HCT116 (cell line): ENCODE measurements around the gene RMDN3. TPM values are rescaled to one million over a fixed set of nuclear protein-coding genes. Genes with fewer than 3 reads are reported as not detected.
A peak's percentile ranks its signal among the peaks of the same experiment; 100 is the strongest.

Source experiments
- ATAC-seq: fragments of 200-7000 bp; cut with Tn5 transposase; 2 replicates; pipeline ENCODE4 v1.9.1; 2020; ENCODE audit warnings: mild to moderate bottlenecking, moderate library complexity
- BruUV-seq: library from RNA; stranded (reverse); fragments of 400-500 nt; replicated peaks from 2 replicates; lab custom pipeline; 2021; lab: Mats Ljungman, UMichigan
- CTCF ChIA-PET: fragments of 300-600 bp; sonication (Branson Sonifier 250); formaldehyde crosslinking; loops from one replicate; lab custom pipeline; 2021; ENCODE audit warnings: antibody characterized with exemption; lab: Charles Lee
- POLR2A ChIA-PET: fragments of 300-600, 350-600 bp; sonication (Branson Sonifier 250); formaldehyde crosslinking; loops from one replicate; lab custom pipeline; 2021; ENCODE audit warnings: antibody characterized with exemption; lab: Charles Lee
- RAD21 ChIA-PET, 2 experiments: fragments of 300-600 bp; sonication (Branson Sonifier 250); formaldehyde crosslinking; loops; one replicate each; lab custom pipeline; 2023; ENCODE audit warnings: low total read pairs in 2 of 2; ENCODE audit not compliant: uncharacterized antibody in 2 of 2, unreplicated experiment in 2 of 2, low non-redundant PET in 1 of 2; lab: Charles Lee
- DNase-seq: peaks from one replicate; pipeline ENCODE4 v3.0.0-alpha.2; 2010; ENCODE audit warnings: low read depth, low spot score
- H2AFZ ChIP-seq: fragments of 200-600 bp; shearing (Covaris generic), sonication (generic); 2 replicates; pipeline ENCODE4 v1.6.1; 2017; ENCODE audit warnings: low read depth, mixed run types, mixed read lengths, antibody characterized with exemption, low read length; ENCODE audit not compliant: poor library complexity, severe bottlenecking
- H3K27ac ChIP-seq: 2 replicates; pipeline ENCODE4 v1.5.1; 2012; ENCODE audit warnings: low read depth, low read length
- H3K27me3 ChIP-seq: fragments of 200-600 bp; sonication (generic); 2 replicates; pipeline ENCODE4 v1.6.1; 2016; ENCODE audit warnings: mixed run types, low read length, mixed read lengths; ENCODE audit not compliant: insufficient read depth
- H3K36me3 ChIP-seq, 2 experiments: fragments of 200-500 bp in 1 of 2; fragments of 200-600 bp in 1 of 2; sonication (Bioruptor generic) in 1 of 2; sonication (generic) in 1 of 2; 2 replicates each; pipeline versions ENCODE4 v1.5.1 to v1.6.1; 2014 to 2016; ENCODE audit warnings: low read length in 2 of 2, inconsistent platforms in 1 of 2, mixed read lengths in 1 of 2, mixed run types in 1 of 2; ENCODE audit not compliant: insufficient read depth in 2 of 2, control insufficient read depth in 1 of 2
- H3K4me1 ChIP-seq, 2 experiments: fragments of 200-600 bp in 1 of 2; sonication (generic) in 1 of 2; 2 replicates each; pipeline versions ENCODE4 v1.5.1 to v1.6.1; 2012 to 2017; ENCODE audit warnings: low read length in 2 of 2, inconsistent platforms in 1 of 2, mild to moderate bottlenecking in 1 of 2, mixed read lengths in 1 of 2, mixed run types in 1 of 2, moderate library complexity in 1 of 2; ENCODE audit not compliant: insufficient read depth in 2 of 2, control insufficient read depth in 1 of 2
- H3K4me2 ChIP-seq: fragments of 200-600 bp; sonication (generic); 2 replicates; pipeline ENCODE4 v1.6.1; 2017; ENCODE audit warnings: mixed run types, low read length, mixed read lengths
- H3K4me3 ChIP-seq, 2 experiments: fragments of 200-600 bp in 1 of 2; sonication (generic) in 1 of 2; replicated peaks in 1 of 2; 2 replicates each; pipeline ENCODE4 v1.5.1; 2011 to 2016; ENCODE audit warnings: low read length in 2 of 2, control low read depth in 1 of 2, low read depth in 1 of 2, mild to moderate bottlenecking in 1 of 2, mixed read lengths in 1 of 2, mixed run types in 1 of 2
- H3K79me2 ChIP-seq: fragments of 200-600 bp; sonication (generic); 2 replicates; pipeline ENCODE4 v1.6.1; 2017; ENCODE audit warnings: mild to moderate bottlenecking, mixed run types, low read length, moderate library complexity, mixed read lengths; ENCODE audit not compliant: insufficient read depth
- H3K9ac ChIP-seq: fragments of 200-600 bp; sonication (generic); 2 replicates; pipeline ENCODE4 v1.6.1; 2016; ENCODE audit warnings: low read length, mixed read lengths
- H3K9me2 ChIP-seq: fragments of 200-600 bp; sonication (generic), shearing (Covaris generic); 2 replicates; pipeline ENCODE4 v1.6.1; 2017; ENCODE audit warnings: mixed run types, mild to moderate bottlenecking, moderate library complexity; ENCODE audit not compliant: insufficient read depth
- H3K9me3 ChIP-seq, 2 experiments: fragments of 200-500 bp in 1 of 2; fragments of 200-600 bp in 1 of 2; sonication (Bioruptor generic) in 1 of 2; sonication (generic) in 1 of 2; 2 replicates each; pipeline ENCODE4 v1.6.1; 2014 to 2017; ENCODE audit warnings: low read length in 2 of 2, mixed read lengths in 2 of 2, inconsistent platforms in 1 of 2, low read depth in 1 of 2, mild to moderate bottlenecking in 1 of 2, mixed run types in 1 of 2, moderate library complexity in 1 of 2; ENCODE audit not compliant: control insufficient read depth in 1 of 2, insufficient read depth in 1 of 2
- H4K20me1 ChIP-seq: fragments of 200-600 bp; sonication (generic), shearing (Covaris generic); 2 replicates; pipeline ENCODE4 v1.6.1; 2017; ENCODE audit warnings: mixed run types, mild to moderate bottlenecking, moderate library complexity; ENCODE audit not compliant: insufficient read depth
- ATF3 ChIP-seq: IDR thresholded peaks from 2 replicates; pipeline ENCODE4 v1.6.1; 2012
- CEBPB ChIP-seq: IDR thresholded peaks from 2 replicates; pipeline ENCODE4 v1.6.1; 2012; ENCODE audit warnings: low read depth
- CTCF ChIP-seq, 3 experiments: fragments of 200-600 bp in 1 of 3; sonication (generic) in 1 of 3; IDR thresholded peaks in 2 of 3; conservative IDR thresholded peaks in 1 of 3; 2 replicates each; pipeline ENCODE4 v1.5.1; 2012 to 2017; ENCODE audit warnings: low read depth in 2 of 3, low read length in 2 of 3, antibody characterized with exemption in 1 of 3, borderline replicate concordance in 1 of 3, control low read depth in 1 of 3, mild to moderate bottlenecking in 1 of 3, mixed read lengths in 1 of 3, mixed run types in 1 of 3, moderate library complexity in 1 of 3; ENCODE audit not compliant: insufficient read depth in 1 of 3
- EGR1 ChIP-seq: IDR thresholded peaks from 2 replicates; pipeline ENCODE4 v1.6.1; 2012; ENCODE audit warnings: low read depth
- ELF1 ChIP-seq: IDR thresholded peaks from 2 replicates; pipeline ENCODE4 v1.6.1; 2012; ENCODE audit warnings: low read depth, borderline replicate concordance
- EZH2 ChIP-seq: fragments of 200-600 bp; sonication (generic); IDR thresholded peaks from 2 replicates; pipeline ENCODE4 v1.6.1; 2017; ENCODE audit warnings: antibody characterized with exemption, mixed run types
- EZH2phosphoT487 ChIP-seq: fragments of 200-600 bp; IDR thresholded peaks from 2 replicates; pipeline ENCODE4 v1.6.1; 2018; ENCODE audit warnings: antibody characterized with exemption, borderline replicate concordance
- FOSL1 ChIP-seq: IDR thresholded peaks from 2 replicates; pipeline ENCODE4 v1.6.1; 2012; ENCODE audit warnings: low read depth
- MAX ChIP-seq: IDR thresholded peaks from 2 replicates; pipeline ENCODE4 v1.6.1; 2012
- POLR2AphosphoS5 ChIP-seq: IDR thresholded peaks from 2 replicates; pipeline ENCODE4 v1.6.1; 2011; ENCODE audit warnings: mild to moderate bottlenecking, low read depth, low read length, moderate library complexity
- RAD21 ChIP-seq: IDR thresholded peaks from 2 replicates; pipeline ENCODE4 v1.6.1; 2012; ENCODE audit warnings: low read depth, mild to moderate bottlenecking
- REST ChIP-seq: IDR thresholded peaks from 2 replicates; pipeline ENCODE4 v1.6.1; 2012; ENCODE audit warnings: low read depth
- SIN3A ChIP-seq: IDR thresholded peaks from 2 replicates; pipeline ENCODE4 v1.6.1; 2012; ENCODE audit warnings: low read depth
- SRF ChIP-seq: IDR thresholded peaks from 2 replicates; pipeline ENCODE4 v1.6.1; 2012; ENCODE audit warnings: low read depth
- TCF7L2 ChIP-seq: IDR thresholded peaks from 2 replicates; pipeline ENCODE4 v1.7.0; 2011; ENCODE audit warnings: borderline replicate concordance, inconsistent platforms; ENCODE audit not compliant: insufficient read depth, insufficient read length; ENCODE audit errors: extremely low read depth
- ZBTB33 ChIP-seq: IDR thresholded peaks from 2 replicates; pipeline ENCODE4 v1.6.1; 2011; ENCODE audit warnings: mild to moderate bottlenecking, low read length, moderate library complexity; ENCODE audit not compliant: insufficient replicate concordance; ENCODE audit errors: extremely low read depth
- ZNF274 ChIP-seq: fragments of 200-500 bp; sonication (Bioruptor generic); IDR thresholded peaks from 2 replicates; pipeline ENCODE4 v1.6.1; 2014; ENCODE audit warnings: mild to moderate bottlenecking, low read depth, low read length, inconsistent platforms
- intact Hi-C: fragments of 100-400 bp; cut with micrococcal nuclease; formaldehyde crosslinking; loops from 2 replicates; pipeline ENCODE4 v1.10.0; 2022
- total RNA-seq: library from RNA; stranded (reverse); gene quantifications from one replicate; pipeline ENCODE4 v1.2.1, GENCODE V29; 2021; ENCODE audit not compliant: unreplicated experiment

The RMDN3 gene
- total RNA-seq, 1 experiment from 2014 or later: 21.5 TPM

- H3K36me3 ChIP-seq: no peaks in the 10 kb centered on the region
- no peak within 1 kb of the TSS; the same call in 1 of the 2 replicates for H3K27ac ChIP-seq
- H4K20me1 ChIP-seq: no peaks in the 10 kb centered on the region
- RAD21 ChIA-PET: interaction anchor here in 1 of 2 experiments (0.6 kb wide), 1 partner anchor 19 kb away, joined by 3 read pairs; no protein-coding TSS in a partner anchor
- H3K4me3 ChIP-seq: peak within 1 kb of the TSS; percentile 21 to 47
- POLR2A ChIA-PET: interaction anchor here (0.5 kb wide), 1 partner anchor 565 kb away, joined by 4 read pairs; no protein-coding TSS in a partner anchor
- H3K9me2 ChIP-seq: no peaks in the 10 kb centered on the region
- ATAC-seq: peak; percentile 83
- H3K4me2 ChIP-seq: peak within 1 kb of the TSS; percentile 81
- peak within 1 kb of the TSS; percentile 49 for H3K9ac ChIP-seq
- H2AFZ ChIP-seq: no peak within 1 kb of the TSS
- no peaks in the 10 kb centered on the region for H3K79me2 ChIP-seq
- no peaks in the 10 kb centered on the region for H3K27me3 ChIP-seq
- CTCF ChIA-PET: interaction anchor here (1.6 to 1.7 kb wide), 2 partner anchors 19 to 130 kb away, joined by 4 to 5 read pairs; partner anchors contain the start of gene VPS18
- BruUV-seq: no TSS peak
- H3K4me1 ChIP-seq: peaks cover 29 to 55% of the 10 kb centered on the region in 2 experiments
- intact Hi-C loops: no loop called here
- DNase-seq: no peak
- H3K9me3 ChIP-seq: no peaks in the 10 kb centered on the region
- TF ChIP-seq EZH2phosphoT487: no peak
- no peak for TF ChIP-seq ZBTB33
- no peak for TF ChIP-seq SRF
- TF ChIP-seq CTCF (IDR thresholded peaks at IDR 0.05 in 2 of 3, conservative IDR thresholded peaks at IDR 0.05 in 1 of 3; ENCODE audit: borderline replicate concordance in 1 of 3, insufficient read depth in 1 of 3, low read depth in 2 of 3, low read length in 2 of 3): peak in 1 of 3 experiments; percentile 35; a peak in 2 of 6 replicates
- peak; percentile 39; the same call in 1 of the 2 replicates for TF ChIP-seq EGR1
- no peak for TF ChIP-seq ATF3
- TF ChIP-seq MAX: peak; percentile 28; the same call in 1 of the 2 replicates
- TF ChIP-seq EZH2: no peak
- no peak for TF ChIP-seq ELF1
- no peak for TF ChIP-seq TCF7L2
- TF ChIP-seq REST: no peak
- no peak for TF ChIP-seq SIN3A
- no peak for TF ChIP-seq CEBPB
- no peak for TF ChIP-seq RAD21
- TF ChIP-seq POLR2AphosphoS5: no peak
- TF ChIP-seq FOSL1: no peak
- no peak for TF ChIP-seq ZNF274
Observed at GRCh38 chr15:40763801-40764628, 9.0 kb upstream of the RMDN3 start, which contains the start of gene GCHFR. Gene GCHFR, plus strand, starts transcription at chr15:40764068. Its CDS starts 113 bp downstream, at chr15:40764181.
